K562 (cell line): ENCODE measurements around the gene PCDHB7.
"Not testable (repeated sequence)": the region's sequence is repeated elsewhere in the genome, so short reads cannot be mapped to it uniquely, and the experiment has no call there.

ENCODE experiments used
- BMI1 ChIP-seq: fragments of 150-350 bp; IDR thresholded peaks from 2 replicates; pipeline ENCODE4 v1.6.1; 2014; ENCODE audit warnings: low read length
- CHD4 ChIP-seq: fragments of 200-600 bp; sonication (generic); IDR thresholded peaks from 3 replicates; pipeline ENCODE4 v1.6.1; 2012; ENCODE audit warnings: low read depth, mild to moderate bottlenecking, mixed read lengths, low read length, inconsistent platforms; ENCODE audit not compliant: insufficient read depth, insufficient replicate concordance, poor library complexity, severe bottlenecking
- EZH2 ChIP-seq: IDR thresholded peaks from 2 replicates; pipeline ENCODE4 v1.6.1; 2012; ENCODE audit warnings: low read depth, mild to moderate bottlenecking, inconsistent platforms, low read length, borderline replicate concordance
- MAFK ChIP-seq: IDR thresholded peaks from 2 replicates; pipeline ENCODE4 v1.6.1; 2011; ENCODE audit warnings: low read length, improper control_type of control experiment
- TF ChIP-seq, protein P1 (sequence below), 2 experiments: fragments of 450-650 bp; formaldehyde crosslinking in 1 of 2; IDR thresholded peaks; 2 replicates each; pipeline versions ENCODE4 v1.4.0 to v1.6.1; 2014 to 2020; ENCODE audit warnings: mild to moderate bottlenecking in 2 of 2, borderline replicate concordance in 1 of 2, low read depth in 1 of 2
- TF ChIP-seq, protein P2 (sequence below): sonication (generic); formaldehyde crosslinking; IDR thresholded peaks from 2 replicates; pipeline ENCODE4 v1.8.1; 2022; ENCODE audit warnings: missing genetic modification reagents

DNA sequence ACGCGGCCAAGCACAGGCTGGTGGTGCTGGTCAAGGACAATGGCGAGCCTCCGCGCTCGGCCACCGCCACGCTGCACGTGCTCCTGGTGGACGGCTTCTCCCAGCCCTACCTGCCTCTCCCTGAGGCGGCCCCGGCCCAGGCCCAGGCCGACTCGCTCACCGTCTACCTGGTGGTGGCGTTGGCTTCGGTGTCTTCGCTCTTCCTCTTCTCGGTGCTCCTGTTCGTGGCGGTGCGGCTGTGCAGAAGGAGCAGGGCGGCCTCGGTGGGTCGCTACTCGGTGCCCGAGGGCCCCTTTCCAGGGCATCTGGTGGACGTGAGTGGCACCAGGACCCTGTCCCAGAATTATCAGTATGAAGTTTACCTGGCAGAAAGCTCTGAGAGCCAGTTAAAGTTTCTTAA, 14.5 kb upstream of the PCDHB7 start:
- not testable (repeated sequence) for TF ChIP-seq BMI1, MAFK, CHD4, EZH2
- TF ChIP-seq, protein P1, sequence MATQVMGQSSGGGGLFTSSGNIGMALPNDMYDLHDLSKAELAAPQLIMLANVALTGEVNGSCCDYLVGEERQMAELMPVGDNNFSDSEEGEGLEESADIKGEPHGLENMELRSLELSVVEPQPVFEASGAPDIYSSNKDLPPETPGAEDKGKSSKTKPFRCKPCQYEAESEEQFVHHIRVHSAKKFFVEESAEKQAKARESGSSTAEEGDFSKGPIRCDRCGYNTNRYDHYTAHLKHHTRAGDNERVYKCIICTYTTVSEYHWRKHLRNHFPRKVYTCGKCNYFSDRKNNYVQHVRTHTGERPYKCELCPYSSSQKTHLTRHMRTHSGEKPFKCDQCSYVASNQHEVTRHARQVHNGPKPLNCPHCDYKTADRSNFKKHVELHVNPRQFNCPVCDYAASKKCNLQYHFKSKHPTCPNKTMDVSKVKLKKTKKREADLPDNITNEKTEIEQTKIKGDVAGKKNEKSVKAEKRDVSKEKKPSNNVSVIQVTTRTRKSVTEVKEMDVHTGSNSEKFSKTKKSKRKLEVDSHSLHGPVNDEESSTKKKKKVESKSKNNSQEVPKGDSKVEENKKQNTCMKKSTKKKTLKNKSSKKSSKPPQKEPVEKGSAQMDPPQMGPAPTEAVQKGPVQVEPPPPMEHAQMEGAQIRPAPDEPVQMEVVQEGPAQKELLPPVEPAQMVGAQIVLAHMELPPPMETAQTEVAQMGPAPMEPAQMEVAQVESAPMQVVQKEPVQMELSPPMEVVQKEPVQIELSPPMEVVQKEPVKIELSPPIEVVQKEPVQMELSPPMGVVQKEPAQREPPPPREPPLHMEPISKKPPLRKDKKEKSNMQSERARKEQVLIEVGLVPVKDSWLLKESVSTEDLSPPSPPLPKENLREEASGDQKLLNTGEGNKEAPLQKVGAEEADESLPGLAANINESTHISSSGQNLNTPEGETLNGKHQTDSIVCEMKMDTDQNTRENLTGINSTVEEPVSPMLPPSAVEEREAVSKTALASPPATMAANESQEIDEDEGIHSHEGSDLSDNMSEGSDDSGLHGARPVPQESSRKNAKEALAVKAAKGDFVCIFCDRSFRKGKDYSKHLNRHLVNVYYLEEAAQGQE (IDR thresholded peaks at IDR 0.05; ENCODE audit: borderline replicate concordance): not testable (repeated sequence)
- TF ChIP-seq, protein P1 (CRISPR knock-in tag; IDR thresholded peaks at IDR 0.05; ENCODE audit: low read depth): not testable (repeated sequence)
- TF ChIP-seq, protein P2, sequence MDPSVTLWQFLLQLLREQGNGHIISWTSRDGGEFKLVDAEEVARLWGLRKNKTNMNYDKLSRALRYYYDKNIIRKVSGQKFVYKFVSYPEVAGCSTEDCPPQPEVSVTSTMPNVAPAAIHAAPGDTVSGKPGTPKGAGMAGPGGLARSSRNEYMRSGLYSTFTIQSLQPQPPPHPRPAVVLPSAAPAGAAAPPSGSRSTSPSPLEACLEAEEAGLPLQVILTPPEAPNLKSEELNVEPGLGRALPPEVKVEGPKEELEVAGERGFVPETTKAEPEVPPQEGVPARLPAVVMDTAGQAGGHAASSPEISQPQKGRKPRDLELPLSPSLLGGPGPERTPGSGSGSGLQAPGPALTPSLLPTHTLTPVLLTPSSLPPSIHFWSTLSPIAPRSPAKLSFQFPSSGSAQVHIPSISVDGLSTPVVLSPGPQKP: not testable (repeated sequence)
